CD4-positive, alpha-beta T cell treated with Interferon gamma for 1 hour (primary cell): ENCODE results near the gene MPEG1.

Experiments used
- DNase-seq: peaks from one replicate; pipeline ENCODE4 v3.0.0-alpha.2; 2020

Gene MPEG1, protein sequence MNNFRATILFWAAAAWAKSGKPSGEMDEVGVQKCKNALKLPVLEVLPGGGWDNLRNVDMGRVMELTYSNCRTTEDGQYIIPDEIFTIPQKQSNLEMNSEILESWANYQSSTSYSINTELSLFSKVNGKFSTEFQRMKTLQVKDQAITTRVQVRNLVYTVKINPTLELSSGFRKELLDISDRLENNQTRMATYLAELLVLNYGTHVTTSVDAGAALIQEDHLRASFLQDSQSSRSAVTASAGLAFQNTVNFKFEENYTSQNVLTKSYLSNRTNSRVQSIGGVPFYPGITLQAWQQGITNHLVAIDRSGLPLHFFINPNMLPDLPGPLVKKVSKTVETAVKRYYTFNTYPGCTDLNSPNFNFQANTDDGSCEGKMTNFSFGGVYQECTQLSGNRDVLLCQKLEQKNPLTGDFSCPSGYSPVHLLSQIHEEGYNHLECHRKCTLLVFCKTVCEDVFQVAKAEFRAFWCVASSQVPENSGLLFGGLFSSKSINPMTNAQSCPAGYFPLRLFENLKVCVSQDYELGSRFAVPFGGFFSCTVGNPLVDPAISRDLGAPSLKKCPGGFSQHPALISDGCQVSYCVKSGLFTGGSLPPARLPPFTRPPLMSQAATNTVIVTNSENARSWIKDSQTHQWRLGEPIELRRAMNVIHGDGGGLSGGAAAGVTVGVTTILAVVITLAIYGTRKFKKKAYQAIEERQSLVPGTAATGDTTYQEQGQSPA

DNA sequence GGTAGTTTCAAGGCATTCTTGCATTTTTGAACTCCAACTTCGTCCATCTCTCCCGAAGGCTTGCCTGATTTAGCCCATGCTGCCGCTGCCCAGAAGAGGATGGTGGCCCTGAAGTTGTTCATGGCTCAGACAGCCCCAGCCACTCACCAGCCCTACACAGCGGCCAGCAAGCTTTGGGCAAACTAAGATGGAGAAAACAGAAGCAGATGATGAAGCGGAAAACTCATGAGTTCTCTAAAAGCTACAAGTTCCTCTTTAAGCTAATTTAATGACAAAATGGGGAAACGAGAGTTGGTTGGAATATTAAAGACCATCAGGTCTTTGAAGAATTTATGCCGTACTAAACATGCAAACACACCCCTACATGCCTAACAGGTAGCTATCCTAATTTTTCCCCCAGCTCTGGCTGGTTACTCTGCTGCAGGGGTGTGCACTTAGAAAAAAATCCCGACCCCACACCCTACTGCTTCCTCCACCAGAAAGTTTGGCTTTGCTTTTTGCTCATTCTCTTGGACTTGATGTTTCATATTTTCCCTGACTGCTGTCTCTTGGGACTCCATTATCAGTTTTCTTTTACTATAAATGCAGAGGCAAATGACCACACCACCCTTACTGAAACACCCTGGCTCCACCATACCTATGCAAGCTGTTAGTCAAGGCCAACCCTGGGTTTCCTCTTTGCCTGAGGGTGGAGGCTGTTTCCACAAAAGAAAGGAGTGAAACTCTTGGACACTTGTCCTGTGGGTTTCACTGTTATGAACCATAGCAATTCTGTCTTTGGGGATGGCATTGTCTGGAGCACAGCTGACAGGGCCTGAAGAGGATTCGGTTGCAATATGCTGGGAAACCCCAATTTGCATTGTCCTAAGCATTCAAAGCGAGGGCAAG is at the start of gene MPEG1:
Gene MPEG1 (minus strand): TSS at position 184 of the 888 bp plus-strand sequence. CDS start 62 bp downstream, at position 122.
- peak; percentile 47 for DNase-seq

DNA sequence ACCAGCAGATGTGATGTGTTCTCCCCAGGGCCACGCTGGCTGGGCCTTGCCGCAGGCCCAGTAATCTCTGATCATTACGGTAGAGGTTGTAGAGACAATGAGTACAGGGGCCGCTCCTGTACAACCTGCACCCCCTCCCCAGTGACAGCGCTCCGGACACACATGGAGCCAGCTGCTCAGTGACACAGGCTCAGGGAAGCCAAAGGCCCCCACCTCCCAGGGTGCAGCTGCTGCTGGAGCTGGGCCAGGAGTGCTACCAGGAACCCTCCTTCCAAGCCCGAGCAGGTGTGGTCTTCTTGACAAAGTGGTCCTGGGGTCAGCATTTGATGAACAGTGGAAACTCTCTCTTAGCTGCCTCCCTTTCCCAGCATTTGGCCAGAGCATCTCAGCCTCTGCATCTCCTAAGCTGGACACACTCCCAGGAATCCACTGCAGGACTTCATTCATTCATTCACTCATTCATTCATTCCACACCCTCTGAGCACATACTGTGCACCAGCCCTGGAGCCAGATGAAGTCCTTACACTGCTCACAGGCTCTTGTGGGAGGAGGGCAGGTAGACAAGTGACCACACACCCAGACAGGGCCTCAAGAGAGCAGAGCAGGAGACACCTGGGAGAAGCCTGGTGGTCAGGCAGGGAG is 49.6 kb upstream of the MPEG1 start:
- DNase-seq = no peak

DNA sequence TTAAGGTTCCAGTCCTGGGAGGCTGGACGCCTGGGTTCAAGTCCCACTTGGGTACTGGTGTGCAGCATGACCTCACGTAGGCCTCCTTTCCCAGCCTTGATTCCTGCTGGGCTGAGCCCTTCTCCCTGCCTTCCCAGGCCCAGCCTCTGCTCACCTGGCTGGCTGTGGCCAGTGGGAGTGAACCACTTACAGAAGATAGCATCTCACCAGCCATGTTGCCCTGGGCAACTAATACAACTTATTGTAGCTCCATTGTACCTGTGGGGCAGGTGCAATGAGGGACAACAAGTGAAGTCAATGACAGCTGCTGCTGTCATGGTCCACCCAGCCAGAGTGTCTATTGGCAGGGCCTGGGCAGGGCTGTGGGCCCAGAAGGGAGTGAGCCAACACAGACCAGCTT is 48.4 kb upstream of the MPEG1 start:
- no peak for DNase-seq

DNA sequence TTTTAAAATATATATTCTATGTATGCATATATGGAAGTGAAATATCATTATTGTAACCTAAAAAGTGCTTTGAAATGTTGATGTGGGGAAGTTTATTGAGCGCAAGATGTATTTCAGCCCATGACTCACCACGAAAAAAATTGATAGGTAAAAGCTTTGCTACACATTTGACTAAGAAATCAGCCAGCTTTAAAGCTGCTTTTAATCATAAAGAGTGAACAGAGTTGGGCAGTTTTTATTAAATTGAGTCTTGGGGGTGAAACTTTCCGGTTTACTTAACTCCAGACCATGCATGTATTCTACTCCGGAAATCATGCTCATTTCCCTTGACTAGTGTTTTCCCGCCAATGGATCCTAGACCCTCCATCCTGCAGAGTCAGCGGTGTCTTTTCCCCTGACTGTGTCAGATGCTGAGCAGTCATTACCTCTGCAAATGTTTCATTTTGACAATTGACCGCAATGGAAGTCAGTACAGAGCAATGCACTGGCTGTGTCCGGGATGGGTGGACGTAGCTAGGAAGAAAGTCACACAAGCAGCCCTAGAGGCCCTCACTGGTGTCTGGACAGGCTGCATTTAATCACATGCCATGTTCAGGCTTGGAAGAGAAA is 47.2 kb upstream of the MPEG1 start:
- DNase-seq = no peak

DNA sequence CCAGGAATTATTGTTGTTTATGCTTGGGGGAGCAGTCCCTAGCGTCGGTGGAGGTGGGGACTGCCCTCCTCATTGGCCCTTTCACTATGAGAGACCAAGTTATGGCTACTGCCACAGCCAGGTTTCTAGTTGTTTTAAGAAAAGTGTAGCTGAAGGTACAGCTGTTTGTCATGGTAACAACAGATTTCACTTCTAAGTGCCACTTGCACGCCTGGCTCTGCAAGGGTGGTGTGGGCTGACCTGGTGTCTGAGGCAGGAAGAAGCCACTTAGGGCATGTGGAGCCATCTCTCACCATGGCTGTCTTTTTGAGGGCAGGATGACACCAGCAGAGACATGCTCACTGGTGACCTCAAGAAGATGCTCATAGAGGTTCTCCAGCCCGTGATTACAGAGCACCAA is 46.3 kb upstream of the MPEG1 start:
- no peak for DNase-seq

DNA sequence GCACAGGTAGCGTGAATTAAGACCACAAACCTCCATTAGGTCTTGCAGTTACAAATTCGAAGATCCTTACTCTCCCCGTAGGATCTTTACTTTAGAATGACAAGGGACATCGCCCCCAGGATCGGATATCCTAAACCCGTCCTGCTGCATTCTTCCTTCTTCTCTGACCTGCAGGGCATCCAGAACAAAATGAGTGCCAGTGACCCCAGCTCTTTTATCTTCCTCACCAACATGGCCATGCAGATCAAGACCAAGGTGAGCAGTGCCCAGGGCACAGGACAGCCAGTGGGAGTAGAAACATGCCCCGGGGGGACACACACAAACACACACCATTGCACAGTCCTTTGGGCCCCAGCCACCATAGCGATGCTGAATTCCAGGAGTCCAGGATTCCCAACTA is 42.6 kb upstream of the MPEG1 start:
- no peak for DNase-seq

DNA sequence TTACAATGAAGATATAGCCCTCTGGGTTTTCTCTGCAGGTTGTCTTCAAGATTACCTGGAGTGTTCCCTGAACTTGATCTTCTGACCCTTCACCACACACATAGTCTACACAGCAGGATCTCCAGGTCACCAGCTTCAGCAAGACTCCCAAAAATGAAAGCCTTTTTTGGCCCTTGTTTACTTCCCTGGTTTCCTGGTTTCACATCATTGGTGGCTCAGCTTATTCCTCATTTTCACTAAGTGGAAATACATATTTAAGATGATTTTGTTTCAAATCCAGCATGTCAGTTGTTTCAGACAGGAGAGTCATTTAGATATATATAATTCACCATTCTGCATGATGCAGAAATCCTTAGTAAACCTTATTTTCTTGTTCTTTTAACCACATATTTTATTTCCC is 41.6 kb upstream of the MPEG1 start:
- DNase-seq = no peak

DNA sequence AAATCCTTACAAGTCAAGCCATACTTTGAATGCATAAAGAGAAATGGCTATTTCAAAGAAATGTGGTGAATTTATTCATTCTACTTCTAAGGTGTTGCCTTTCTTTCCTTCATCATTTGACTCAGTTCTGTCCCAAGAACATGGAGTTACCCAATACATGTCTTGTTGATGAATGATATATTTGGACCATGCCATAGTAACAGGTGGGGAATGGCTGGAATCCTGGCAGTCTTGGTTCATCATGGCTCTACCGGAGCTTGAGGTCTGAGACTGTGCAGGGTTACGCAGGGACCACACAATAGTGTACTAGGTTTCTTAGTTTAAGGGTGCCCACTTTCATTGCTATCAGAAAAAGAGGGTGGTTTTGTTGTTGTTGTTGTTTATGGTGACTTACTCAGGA is 40.3 kb upstream of the MPEG1 start:
- DNase-seq = no peak

DNA sequence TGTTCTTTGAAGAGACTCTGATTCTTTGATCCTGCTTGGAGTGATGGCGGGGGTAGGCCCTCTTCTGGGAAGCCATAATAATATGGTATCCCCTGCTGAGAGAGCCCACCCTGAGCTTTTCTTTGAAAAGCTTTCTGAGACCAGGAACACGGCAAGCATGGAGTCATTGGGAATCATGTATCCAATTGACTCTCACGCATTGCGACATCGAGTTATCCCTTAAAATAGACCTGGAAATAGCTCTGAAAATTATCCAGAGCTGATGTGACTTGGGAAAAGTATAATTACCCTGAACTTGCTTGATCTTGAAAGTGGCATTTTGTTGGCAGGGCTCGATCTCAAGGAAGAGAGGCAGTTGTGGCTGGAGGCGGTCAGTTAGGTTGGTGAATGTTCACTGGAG is 36.8 kb upstream of the MPEG1 start:
- DNase-seq = no peak

DNA sequence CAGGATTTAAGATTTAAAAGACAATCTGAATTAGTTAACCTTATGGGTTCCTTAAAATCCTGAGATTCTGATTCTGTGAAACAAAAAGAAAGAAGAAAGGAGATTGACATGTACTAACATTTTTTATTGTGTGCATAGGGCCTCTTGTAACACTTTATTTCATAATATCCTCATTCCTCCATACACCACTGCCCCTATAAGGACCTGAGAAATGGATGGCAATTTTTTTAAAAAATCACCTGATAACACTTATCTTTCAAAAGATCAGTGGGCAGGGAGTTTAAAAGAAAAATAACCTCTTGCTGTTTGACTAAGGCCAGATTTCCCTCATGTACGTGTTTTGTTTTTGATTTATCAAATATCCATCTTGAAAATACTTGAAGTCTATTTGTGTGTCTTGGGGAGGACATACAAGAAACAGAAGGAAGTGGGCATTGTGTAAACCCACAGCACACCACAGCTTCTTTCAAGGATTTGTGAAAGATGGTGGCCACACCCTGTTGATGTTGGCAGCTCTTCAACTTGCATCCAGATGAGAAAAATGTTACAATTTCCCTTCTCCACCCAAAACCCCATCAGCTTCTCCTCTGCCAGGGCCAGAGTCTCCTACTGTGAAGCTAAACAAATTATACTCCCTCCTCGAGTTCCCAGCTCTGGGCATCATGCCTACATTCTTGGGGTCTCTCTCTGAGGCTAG is 35.0 kb upstream of the MPEG1 start:
- no peak for DNase-seq

DNA sequence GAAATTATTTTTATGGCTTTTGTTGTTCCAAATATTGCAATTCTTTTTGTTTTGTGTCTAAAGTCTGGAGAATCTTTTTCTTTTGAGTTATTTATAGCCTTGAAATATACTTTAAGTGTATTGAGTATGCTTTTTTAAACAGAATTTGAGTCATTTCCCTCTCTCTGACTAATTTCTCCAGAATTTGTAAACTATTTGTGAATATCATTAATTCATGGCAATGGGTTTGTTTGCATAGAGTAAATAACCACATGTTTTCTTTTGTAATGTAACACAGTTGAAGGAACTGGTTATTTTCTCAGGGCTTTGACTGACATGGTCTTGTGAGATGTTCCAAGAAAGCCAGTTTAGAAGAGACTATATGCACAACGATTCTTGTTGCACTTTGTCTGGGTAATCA is 30.9 kb upstream of the MPEG1 start:
- DNase-seq = no peak

DNA sequence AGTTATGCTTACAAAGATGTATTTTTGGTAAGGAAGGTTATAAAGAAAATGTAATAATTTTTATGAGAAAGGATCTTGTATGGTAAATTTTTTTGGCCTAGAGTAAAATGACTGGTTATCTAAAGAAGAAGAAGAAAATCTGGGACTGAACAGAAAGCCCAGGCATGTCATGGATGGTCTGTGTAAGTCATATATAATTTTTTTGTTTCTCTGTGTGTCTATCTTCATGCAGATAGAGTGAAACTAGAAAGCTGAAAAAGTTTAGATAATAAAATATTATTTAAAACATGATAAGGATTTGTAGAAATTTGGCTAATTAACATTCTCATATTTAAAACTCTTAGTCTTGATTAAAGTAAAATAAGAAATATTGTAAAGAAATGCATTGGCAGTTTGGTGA is 27.6 kb upstream of the MPEG1 start:
- DNase-seq = no peak

DNA sequence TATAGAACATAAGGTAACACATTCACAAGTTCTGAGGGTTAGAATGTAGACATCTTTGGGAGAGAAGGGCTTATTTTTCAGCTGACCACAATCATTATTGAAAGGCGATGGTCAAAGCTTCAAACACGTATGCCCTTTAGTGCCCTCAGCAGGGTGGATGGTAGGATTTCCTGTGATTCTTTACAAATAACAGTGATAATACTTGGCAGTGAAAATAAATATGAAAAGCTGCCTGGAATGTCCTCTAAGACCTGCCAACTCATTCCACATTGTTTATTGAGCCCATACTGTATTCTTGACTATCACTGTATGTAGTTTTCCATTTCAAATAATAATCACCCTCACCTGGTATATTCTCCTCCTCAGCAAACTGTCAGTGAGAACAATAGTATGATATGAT is 13.7 kb upstream of the MPEG1 start:
- DNase-seq = no peak

DNA sequence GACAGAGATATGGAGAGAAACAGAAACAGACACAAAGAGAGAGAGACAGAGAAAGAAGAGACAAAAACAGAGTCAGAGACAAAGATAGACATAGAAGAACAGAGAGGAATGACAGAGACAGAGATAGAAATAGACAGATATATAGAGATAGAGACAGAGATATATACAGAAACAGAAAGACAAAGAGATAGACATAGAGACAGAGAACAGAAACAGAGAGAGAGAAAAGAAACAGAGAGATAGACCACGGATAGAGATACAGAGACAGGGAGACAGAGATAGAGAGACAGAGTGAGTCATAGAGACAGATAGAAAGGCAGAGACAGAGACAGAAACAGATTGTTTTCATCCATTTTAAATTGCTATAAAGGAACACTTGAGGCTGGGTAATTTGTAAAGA is 12.3 kb upstream of the MPEG1 start:
- DNase-seq = no peak

DNA sequence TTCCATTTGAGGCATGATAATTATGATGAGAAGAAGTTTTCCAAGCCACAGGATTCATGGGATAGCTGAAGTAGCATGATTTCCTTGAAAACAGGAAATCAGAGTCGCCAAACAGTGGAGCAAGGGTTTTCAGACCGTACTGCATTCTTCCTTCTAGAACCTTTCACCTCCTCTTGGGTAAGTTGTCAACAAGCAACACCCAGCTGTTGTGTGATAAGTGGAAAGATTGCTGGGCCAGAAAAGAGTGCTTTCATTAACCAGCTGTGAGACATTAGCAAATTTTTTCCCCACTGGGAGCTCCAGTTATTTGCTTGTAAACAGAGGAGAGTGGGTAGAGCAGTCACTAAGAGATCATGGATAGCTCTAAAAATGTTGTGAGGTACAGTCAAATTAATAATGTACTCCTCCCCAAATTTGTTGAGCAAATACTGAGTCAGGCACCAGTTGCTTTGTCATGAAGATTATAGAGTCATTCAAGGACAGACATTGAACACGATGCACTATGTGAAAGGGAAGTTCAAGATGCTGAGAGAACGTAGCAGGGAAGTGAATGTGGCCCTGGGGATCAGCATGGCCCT is 11.7 kb upstream of the MPEG1 start:
- no peak for DNase-seq

DNA sequence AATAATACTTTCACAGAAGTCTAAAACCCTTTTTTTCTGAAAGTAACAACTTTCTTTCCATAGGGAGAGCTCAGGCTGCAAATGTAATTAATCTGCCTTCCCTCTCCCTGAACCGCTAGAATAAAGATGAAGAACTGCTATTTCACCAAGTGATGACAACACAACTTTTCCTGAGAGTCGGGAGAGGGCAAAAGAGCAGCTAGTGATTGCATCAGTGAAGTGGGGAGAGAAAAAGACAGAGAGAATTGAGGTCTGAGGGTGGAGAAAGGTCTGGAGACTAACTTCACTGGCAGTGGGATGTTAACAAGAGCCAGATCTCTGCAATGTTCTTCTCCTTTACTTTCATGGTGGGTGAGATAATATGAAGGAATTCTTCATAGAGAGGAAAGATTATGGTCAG is 10.9 kb upstream of the MPEG1 start:
- no peak for DNase-seq

DNA sequence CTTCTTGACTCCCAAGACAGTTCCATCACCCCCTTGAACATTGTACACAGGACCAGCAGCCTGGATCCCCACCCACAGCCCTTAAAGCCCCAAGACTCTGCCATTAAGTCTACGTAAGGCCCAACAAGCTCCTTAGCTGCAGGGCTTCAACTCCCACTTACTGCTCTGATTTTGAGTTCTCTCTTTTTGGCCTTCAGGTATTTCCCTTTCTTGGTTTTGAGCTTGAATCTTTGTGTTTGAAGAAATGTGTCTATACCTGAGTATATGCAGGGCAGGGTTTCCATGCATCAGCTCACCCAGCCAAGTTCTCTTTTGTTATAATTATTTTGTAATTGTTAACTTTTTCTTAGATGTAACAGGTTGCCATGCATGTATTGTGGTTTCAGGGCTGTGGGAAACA is 10.4 kb upstream of the MPEG1 start:
- DNase-seq = no peak

DNA sequence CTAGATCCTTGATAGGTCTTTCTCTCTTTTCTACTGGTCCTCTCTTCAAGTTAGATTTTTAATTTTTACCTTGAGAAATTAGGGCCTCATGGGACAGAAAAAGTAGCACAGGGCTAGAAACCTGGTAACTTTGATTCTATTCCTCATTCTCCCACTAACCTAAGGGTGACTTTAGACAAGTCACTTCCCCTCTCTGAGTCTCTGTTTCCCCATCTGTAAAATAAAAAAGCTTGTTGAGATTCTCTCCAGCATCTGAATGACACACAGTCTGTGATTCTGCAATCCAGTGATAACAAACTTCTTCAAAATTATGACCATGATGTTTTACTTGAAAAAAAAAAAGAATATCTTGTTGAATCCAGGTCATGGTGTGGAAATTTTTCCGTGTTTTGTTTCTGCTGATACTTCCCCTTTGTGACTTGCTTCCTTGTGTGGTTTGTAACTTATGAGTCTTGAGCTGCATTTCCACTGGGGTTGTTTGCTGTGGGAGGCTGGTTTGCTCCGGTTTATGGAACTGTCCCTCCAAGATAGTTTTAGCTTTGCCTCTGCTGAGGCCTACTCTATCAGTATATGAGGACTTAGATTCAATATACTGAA is 9.8 kb upstream of the MPEG1 start:
- no peak for DNase-seq

DNA sequence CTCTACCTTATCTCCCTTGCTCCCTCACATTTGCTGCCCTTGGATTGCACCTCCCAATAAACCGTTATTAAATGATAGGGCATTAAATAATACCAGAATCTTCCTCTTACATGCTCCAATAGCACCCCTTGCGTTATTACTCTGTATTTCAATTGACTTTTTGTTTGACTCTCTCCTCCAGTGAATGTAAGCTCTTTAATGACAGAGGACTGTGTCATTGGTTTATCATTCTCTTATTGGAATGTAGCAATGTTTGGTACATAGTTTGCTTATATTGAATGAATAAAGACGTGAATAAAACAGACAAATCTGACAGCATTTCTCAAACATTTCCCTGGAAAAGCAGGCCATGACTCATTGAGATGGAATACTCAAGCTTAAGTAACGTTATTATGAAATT is 8.7 kb upstream of the MPEG1 start:
- no peak for DNase-seq

DNA sequence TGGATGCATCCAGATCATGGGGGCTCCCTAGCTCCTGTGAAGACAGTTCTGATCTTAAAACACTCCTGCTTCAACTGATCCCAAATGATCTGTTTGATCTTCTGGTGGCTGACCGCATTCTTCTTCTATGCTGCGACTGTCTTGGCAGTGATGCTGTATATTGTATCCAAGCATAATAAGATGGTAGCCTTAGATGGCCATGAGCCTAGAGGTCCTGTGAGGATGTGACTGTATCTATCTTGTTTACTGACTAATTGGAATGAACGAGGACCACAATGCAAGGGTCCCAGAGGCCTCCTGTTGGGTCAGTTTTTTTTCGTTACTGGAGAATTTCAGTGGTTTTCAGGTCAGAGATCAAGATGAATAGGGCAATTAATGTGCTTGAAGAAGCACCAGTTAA is 7.1 kb upstream of the MPEG1 start:
- DNase-seq = no peak

DNA sequence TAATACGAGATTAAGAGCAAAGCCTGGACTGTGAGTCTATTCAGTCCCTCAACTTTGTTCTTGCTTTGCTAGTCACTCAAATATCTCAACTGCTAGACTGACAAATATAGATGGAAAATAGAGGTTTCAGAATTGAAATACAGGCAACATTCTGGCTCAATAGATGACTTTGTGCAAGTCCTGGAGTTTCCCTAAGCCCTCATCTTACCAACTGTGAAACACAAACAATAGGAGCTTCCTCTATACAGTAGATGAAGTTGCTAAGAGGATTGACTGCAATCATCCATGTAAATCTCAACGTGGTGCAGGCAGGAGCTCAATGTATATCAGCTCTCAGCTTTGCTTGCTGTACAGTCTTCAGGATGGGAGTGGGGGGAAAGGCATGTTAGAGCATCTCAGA is 6.2 kb upstream of the MPEG1 start:
- no peak for DNase-seq
